HTR-8/SVneo (cell line): ENCODE measurements around the gene OR14A16.

Experiments used
- DNase-seq: peaks from one replicate; pipeline ENCODE4 v3.0.0; 2011; ENCODE audit warnings: low spot score, mixed read lengths; ENCODE audit not compliant: insufficient read length
- FAIRE-seq: peaks from 2 replicates; lab custom pipeline; 2011; peaks lifted over from hg19 to GRCh38; lab: Jason Lieb, UNC

Gene OR14A16

GRCh38 chr1:247824023-247824422 is at the start of gene OR14A16:
TSS of gene OR14A16 (minus strand) at chr1:247824119. CDS start at chr1:247815729, 8,390 bp downstream.
- DNase-seq (no peak), FAIRE-seq (no peak)

DNA sequence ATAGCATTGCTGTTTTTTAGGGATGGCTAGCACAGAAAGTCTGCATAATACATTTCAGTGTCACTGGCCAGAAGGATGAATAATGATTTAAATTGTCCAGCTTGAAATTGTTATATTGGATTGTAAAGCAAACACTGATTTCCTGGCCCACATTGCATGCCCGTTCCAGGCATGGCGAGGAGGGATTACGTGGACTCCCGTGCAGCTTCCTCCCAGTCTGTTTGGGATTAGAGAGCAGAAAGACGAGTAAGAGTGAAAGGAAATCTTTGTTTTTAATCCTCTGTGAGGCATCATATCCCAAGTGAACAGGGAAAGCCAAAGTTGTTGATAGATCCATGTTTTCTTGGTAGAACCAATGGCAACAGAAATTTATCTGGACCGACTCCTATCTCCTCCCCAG is 41.5 kb upstream of the OR14A16 start:
- FAIRE-seq (no peak), DNase-seq (no peak)

DNA sequence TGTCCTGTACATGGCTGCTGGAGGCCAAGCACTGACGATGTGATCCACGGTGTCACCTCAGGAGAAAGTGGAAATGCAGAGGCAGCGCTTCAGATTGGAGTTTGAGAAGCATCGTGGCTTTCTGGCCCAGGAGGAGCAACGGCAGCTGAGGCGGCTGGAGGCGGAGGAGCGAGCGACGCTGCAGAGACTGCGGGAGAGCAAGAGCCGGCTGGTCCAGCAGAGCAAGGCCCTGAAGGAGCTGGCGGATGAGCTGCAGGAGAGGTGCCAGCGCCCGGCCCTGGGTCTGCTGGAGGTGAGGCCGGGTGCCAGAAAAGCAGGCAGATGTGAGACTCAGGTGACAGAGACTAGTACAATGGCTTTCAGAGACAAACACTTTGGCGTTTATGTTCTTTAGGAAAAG is 40.7 kb upstream of the OR14A16 start:
- DNase-seq (no peak), FAIRE-seq (no peak)

- FAIRE-seq (no peak), DNase-seq (no peak)
Measured at GRCh38 chr1:247862756-247863155, 38.8 kb upstream of the OR14A16 start.

DNA sequence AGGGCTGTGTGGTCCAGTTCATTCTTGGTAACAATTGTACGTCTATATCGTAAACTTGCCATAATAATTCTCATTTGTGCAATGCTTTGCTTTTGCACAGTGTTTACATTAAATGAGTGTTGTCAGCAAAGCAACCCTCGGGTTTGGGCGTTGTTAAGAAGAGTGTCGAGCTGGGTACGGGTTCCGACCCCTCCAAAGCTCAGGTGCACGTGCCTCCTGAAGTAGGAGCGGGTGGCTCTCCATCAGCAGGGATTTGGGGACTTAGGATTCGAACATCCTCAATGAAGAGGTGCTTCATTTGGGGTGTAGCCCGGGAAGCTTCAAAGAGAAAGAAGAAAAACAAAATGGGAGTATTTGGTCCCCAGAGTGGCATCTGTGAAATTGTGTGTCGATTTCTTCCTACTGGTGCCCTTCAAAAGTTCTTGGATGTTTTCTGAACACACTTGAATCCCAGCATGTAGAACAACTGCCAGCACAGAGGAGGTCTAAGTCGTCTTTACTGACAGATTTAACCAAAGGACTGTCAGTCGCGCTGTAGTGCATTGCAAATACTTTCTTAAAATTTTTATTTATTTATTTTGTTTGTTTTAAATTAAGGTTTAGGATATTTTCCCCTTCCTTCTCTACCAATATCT is 34.2 kb upstream of the OR14A16 start:
- FAIRE-seq (no peak), DNase-seq (no peak)

DNA sequence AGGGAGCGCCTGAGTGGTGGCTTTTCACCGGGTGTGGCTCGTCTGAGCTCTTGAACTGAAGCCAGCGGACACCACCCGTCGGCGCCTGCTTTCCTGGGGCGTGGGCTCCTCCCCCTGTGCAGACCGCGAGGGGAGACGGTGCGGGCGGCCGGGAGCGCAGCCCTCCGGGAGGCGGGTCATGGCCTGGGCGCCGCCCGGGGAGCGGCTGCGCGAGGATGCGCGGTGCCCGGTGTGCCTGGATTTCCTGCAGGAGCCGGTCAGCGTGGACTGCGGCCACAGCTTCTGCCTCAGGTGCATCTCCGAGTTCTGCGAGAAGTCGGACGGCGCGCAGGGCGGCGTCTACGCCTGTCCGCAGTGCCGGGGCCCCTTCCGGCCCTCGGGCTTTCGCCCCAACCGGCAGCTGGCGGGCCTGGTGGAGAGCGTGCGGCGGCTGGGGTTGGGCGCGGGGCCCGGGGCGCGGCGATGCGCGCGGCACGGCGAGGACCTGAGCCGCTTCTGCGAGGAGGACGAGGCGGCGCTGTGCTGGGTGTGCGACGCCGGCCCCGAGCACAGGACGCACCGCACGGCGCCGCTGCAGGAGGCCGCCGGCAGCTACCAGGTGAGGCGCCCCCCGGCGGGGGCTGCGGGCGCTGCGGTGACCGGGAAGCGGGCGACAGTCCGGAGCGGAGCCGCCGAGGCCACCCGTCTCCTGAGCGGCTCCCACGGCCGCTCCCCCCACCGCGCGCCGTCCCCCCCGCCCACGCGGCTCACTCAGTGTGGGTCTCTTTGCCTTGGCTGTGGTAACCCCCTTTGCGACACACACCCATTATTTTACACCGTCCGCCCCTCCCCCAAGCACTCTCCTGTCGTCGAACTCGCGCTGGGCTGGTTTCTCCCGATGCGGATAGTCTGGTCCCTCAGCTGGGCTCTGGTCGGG is 33.4 kb upstream of the OR14A16 start, which contains the start of gene TRIM58:
TSS of gene TRIM58 (plus strand) at position 119 of the 916 bp plus-strand sequence. CDS start at position 179, 60 bp downstream.
- no peak for FAIRE-seq
- DNase-seq = no peak

DNA sequence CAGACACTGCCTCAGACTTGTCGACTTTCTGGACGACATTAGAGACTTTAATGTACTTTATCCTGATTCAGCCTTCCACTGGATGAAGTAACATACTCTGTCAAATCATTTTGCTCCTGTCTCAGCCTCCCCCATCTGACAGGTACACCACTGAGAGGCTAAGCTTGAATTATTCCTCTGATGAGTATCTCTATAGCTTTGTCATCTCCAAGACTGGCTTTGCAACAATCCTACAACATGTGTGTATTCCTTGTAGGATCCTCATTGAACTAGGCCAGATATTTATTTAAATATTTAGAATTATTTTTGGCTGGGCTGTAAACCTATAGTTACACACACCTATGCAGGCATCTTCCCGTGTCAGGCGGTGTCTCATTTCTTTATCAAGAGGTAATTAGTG is 32.0 kb upstream of the OR14A16 start:
- DNase-seq (no peak), FAIRE-seq (no peak)

DNA sequence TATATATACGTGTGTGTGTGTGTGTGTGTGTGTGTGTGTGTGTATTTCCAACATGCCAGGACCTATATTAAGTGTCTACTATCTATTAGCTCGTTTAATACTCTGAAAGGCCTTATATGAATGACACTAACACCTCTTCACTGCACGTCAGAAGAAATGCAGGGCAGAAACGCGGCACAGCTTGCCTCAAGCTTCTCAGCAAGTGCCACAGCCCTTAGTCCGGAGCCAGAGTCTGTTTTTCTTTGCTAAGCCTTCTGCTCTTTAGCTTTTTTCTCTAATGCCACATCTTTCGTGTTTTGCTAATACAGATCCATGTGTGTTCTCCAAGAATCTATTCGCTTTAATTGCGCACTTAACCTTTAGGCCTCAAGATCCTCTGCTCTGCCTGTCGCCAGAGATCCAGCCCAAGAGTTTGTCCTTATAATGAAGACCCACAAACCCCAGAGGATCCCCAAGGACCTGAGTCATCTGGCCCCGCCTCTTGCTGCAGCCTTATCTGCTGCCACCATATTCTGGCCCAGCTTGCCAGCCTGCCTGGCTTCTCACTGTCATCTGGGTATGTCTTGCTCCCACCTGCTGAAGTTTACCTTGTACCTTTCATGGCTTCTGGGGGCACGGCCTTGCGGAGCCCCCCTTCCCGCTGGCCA is 31.1 kb upstream of the OR14A16 start:
- FAIRE-seq (no peak), DNase-seq (no peak)

GRCh38 chr1:247849616-247850015 is 25.7 kb upstream of the OR14A16 start:
- FAIRE-seq = no peak
- peak; percentile 45 for DNase-seq

DNA sequence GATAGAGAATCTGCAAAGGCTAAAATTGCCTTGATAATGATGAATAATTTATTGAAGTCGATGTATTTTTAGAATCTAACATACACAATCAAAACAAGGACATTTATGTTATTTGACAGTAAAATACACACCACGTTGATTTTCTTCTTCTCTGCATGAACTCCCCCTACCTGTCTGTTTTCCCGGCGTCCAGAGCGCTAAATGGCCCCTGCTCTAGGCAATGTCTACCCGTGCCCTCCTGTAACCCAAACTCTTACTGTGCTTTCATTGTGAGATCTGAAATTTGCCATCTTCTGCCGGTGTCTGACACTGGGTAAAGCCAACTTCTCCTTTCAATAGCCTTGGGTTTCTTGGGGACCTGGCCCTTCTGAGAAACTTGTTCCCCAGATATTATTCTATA is 24.4 kb upstream of the OR14A16 start:
- DNase-seq (no peak), FAIRE-seq (no peak)

DNA sequence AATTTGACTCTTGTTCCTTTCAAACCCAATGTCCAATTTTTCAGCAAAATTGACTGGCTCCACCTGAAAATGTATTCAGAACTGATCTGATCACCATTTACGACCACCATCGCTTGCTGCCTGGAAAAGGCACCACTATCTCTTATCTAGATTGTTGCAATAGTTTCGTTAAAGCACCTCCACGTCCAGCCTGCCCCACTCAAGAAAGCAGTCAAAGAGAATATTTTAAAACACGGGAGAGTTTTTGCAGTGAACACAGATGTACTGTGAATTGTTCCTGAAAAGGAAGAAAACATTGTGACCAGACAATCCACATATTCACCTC is 21.7 kb upstream of the OR14A16 start:
- DNase-seq (no peak), FAIRE-seq (no peak)

DNA sequence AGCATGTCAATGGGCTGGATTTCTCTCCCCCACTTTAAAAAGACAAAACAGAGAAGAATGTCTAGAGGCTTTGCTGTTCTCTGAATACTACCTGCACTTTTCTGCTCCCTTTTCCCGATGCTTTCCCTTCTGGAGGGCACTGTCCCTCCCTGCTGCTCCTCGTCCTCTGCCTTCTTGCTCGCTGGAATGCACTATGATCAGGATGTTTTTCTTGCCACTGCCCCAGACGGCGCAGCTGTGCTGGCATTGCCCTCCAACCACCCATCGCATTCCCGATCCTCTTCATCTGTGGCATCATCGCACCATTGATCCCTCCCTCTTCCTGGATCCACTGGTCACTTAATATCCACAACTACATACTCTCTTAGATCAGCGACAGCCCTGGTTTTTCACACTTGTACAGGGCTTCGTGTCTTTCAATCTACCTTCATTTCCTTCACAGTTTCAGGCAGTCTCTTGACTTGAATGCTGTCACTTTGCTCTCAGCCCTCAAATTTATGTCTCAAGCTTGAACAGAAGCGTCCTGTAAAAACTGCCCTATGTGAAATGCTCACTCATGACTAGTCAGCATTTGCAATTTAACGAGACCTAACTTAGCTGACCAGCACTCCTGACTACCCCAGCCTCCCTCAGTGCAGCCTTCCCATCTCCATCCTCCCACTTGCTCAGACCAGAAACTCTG is 21.2 kb upstream of the OR14A16 start:
- no peak for FAIRE-seq
- DNase-seq = no peak

GRCh38 chr1:247843411-247843810 is 19.5 kb upstream of the OR14A16 start:
- DNase-seq = no peak
- FAIRE-seq = no peak

GRCh38 chr1:247841796-247842195 is 17.9 kb upstream of the OR14A16 start, which contains the start of gene OR11L1:
TSS of gene OR11L1 (minus strand) at chr1:247841896. CDS start at chr1:247841896, 0 bp downstream.
- FAIRE-seq = no peak
- DNase-seq = no peak

GRCh38 chr1:247840818-247841217 is 16.9 kb upstream of the OR14A16 start:
- DNase-seq = no peak
- FAIRE-seq = no peak

DNA sequence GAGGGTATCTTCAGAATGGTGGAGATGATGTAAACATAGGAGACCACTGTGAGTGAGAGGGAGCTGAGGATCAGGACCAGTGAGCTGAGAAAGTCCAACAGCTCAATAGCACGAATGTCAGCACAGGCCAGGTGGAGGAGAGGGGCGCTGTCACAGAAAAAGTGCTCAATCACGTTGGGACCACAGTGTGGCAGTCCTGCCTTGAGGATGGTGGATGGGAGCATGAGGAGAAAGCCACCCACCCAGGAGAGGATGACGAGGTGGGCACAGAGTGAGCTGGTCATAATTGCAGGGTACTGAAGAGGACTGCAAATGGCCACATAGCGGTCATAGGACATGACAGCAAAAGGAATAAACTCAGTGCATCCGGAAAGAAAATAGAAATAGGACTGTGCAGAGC is 9.7 kb upstream of the OR14A16 start:
- DNase-seq (no peak), FAIRE-seq (no peak)

DNA sequence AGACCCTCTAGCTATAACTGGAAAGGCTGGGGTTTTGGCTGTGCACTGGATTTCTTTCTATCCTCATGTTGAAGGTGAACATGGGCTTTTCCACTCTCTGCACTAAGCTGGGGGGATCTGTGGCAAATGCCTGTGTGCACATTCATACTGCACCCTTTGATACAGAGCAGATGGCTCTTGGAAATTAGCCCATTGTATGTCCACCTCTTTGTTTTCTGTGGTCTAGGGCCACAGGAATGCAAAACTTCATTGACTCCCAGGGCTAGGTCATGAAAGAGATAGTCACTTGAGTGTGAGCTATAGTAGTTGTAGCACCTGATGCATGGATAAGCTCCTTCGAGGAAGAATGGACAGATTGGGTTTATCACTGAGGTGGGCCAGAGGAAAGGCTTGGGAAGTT is 5.7 kb upstream of the OR14A16 start:
- FAIRE-seq (no peak), DNase-seq (no peak)

- FAIRE-seq = no peak
- DNase-seq = no peak
Measured at GRCh38 chr1:247825362-247825761, 1.4 kb upstream of the OR14A16 start.

GRCh38 chr1:247822060-247822459 is 1.9 kb downstream of the OR14A16 start:
- no peak for FAIRE-seq

DNA sequence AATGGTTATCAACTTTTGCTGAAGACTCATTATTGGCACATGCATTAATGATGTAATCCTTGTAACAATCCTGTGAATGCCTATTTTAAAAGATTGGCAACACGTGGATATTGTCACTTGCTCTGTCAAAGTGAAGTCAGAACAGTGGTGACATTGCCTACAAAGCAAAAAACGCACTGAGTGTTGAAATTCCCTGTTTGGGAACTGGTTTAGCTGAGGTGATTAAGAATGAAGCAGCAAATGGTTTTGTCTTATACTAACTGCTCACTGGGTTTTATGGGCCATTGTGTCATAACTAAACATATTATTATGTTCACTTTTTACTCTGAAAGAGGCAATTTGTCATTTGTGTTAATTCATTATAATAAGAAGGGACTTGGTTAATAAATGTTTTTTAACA is 11.3 kb downstream of the OR14A16 start:
- no peak for FAIRE-seq

More at GRCh38 chr1:247822060-247822459, 1.9 kb downstream of the OR14A16 start:
- no peak for DNase-seq

More for the DNA sequence above, 11.3 kb downstream of the OR14A16 start:
- DNase-seq = no peak
